A204.1 (cell line): ENCODE results near the gene S100A12.

ENCODE experiments used
- FAIRE-seq: peaks from 2 replicates; lab custom pipeline; 2012; peaks lifted over from hg19 to GRCh38; lab: Jason Lieb, UNC

The S100A12 gene

DNA sequence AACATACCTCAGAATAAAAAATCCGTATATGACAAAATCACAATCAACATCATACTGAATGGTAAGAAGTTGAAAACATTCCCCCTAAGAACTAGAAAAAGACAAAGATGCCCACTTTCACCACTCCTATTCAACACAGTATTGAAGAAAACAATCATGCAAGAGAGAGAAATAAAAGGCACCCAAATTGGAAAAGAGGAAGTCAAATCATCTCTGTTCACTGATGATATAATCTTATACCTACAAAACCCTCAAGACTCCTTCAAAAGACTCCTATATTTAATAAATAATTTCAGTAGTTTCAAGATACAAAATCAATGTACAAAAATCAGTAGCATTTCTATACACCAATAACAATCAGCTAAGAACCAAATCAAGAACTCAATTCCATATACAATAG is 41.5 kb downstream of the S100A12 start:
- FAIRE-seq = no peak

DNA sequence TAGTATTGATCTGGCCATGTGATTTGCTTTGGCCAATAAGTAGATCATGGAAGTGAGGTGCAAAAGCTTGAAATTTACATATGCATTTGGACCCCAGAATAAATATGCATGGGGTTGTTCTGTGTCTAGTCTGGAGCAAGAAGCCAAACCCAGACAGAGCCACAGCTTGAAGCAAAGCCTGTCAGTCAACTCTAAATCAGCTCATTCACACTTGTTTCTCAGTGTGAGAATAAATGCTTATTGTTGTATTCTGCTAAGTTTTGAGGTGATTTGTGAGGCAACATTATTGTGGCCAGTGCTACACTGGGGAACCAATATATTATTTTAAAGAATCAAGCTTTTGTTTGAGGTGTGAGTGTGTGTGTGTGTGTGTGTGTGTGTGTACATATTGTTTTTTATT is 50.5 kb downstream of the S100A12 start:
- FAIRE-seq = no peak
